Ecto neural progenitor cell (in vitro differentiated cells): ENCODE measurements around the gene SEZ6L.
"Not testable (repeated sequence)": the region's sequence is repeated elsewhere in the genome, so short reads cannot be mapped to it uniquely, and the experiment has no call there.

Source experiments
- DNase-seq: peaks from one replicate; pipeline ENCODE4 v3.0.0-alpha.2; 2018; ENCODE audit warnings: low spot score

SEZ6L gene

DNA sequence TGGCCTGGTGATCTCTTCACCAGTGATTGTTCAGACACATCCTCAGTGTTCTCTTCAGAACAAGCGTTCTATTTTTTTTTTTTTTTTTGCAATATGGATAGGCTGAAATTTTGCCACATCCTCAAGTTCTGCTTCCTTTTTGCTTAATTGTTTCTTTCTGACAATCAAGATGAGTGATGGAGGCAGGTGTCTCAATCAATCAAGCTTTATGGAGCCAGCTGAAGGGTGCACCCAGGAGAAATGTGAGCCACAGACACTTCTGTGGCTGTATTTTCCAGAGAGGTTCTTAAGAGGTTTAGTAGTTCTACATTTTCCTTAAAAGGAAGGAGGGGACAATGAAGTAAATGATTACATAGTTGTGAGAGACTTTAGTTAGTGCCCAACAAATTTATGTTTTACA, 215.9 kb downstream of the SEZ6L start:
- no peak for DNase-seq

DNA sequence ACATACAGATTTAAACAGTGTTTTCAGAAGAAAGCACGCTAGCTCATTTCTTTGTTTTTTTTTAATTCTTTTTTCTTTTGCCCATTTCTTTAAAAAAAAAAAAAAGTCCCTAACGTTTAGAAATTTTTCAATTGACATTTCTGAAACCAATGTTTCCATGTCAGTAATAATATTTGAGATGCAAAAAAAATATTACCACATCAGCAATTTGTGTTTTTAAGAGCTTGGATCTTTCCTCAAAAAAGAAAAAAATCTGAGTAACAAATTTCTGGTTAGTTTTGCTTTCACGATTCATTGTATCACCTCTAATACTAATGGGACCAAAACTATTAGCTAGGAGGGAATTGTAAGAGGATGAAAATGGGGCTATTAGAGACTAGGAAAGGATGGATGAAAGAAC, 219.9 kb downstream of the SEZ6L start:
- no peak for DNase-seq

DNA sequence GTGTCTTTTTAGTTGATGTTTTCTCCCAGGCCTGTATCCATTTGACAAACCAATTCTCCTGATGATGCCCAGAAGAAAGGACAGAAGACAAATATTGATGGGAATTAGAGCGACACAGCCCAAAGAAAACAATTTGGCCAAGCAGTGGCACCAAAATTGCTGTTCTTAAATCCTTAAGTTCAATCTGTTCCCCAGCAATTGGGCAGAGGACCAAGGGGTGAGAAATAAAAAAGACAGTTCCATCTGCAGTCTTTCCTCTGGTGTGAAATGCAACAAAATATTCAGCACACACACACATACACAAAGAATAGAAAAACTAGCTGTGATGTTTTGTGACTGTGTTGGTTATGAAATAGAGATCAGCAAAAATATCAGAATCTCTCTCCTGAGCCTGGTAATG, 221.8 kb downstream of the SEZ6L start:
- no peak for DNase-seq

DNA sequence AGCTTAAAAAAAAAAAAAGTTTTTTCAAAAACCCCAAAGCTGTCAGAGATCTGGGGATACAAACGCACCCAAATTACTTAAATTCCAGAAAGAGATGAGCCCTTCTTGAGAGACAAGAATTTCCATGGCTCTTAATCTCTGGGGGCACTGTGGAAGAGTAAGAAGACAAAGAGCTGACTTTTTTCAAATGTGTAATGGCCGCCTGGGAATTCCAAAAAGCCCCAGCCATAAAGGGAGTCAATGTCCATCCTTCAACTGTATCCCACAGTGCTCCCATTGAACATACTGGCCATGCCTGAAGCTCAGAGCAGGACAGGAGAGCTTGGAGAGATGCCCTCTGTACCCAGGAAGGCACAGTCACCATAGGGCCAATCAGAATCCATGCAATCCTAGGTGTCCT, 222.4 kb downstream of the SEZ6L start:
- DNase-seq, result no peak

DNA sequence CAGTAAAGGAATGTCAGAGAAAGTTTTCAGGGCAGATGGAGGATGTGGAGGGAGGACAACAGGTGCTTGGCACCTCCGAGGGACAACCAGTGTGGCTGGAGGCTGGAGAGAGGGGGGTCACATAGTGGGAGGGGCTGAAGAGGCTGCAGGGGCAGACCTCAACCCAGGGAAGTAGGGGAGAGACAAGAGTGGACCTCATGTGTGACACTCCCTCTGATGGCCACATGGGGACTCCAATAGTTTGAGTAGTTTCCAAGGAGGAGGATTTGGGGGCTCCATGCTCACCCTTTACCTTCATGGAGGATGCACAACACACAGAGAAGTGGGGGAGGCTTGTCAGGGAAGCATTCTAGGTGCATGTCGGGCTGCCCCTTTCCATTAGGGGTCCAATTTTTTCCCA, 224.7 kb downstream of the SEZ6L start:
- no peak for DNase-seq

DNA sequence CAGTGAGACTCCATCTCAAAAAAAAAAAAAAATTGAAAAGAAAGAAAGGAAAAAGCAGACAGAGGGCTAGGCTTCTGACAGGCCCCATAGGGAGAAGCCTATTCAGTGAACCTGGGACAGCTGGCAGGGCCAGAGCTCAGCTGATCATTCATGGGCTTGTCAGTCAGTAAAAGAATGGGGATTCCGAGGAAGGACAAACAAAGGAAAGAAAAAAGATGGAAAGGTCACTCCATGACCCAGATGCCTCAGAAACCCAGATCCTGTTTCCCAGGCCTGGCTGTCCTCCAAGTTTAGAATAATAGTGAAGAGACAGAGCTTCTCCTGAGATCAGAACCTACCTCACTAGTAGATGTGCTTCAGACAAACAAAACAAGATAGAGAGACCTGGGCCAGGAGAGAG, 225.5 kb downstream of the SEZ6L start:
- DNase-seq, result peak; percentile 63

DNA sequence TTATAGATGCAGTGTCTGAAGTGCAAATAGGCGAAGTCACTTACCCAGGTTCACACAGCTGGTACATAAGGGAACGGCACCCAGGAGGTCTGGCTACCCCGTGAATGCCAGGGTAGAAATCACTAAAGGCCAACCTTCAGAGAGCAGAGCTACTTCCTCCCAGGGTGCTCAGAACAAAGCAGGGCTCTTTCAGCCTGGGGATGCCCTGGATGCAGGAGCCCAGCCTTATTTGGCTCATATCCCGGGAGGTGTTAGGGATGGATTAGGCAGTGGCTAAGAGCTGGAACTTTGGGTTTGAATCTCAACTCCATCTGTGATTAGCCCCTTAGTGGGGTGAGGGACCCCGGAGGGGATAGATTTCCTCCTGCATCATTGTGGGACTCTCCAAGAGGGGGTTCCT, 226.7 kb downstream of the SEZ6L start:
- no peak for DNase-seq

DNA sequence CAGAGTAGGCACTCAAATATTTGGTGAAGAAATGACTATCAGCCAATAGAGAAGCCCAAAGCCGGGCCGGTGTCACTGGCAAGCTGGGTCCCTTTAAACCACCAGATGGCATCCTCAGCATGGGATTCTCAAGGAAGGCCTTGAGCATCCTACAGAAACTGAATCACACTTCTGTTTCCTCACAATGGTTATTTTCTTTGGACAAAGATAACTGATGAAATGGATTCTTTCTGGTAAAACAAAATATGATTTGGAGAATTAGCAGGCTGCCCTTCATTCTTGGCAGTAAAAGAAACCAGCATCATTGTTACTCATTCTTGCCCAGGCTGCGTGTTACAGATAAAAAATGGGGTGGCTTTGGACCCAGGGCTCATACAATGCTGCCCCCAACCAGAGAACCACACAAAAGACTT, 229.5 kb downstream of the SEZ6L start:
- DNase-seq, result peak; percentile 56

DNA sequence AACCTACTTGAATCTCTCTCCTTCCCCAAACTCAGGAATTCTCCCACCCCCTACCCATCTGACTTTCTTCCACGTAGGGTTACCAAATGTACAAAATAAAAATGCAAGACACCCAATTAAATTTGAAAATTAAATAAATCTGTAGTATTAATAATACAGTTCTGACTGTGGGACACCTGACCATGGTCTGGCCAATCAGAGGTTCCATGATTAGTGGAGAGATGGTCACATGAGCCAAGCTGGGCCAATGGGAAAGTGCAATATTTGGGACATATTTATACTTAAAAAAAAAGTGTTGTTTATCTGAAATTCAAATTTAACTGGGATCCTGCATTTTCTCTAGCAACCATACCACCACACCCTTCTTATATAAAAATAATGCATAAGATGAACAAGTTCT, 230.0 kb downstream of the SEZ6L start:
- no peak for DNase-seq

DNA sequence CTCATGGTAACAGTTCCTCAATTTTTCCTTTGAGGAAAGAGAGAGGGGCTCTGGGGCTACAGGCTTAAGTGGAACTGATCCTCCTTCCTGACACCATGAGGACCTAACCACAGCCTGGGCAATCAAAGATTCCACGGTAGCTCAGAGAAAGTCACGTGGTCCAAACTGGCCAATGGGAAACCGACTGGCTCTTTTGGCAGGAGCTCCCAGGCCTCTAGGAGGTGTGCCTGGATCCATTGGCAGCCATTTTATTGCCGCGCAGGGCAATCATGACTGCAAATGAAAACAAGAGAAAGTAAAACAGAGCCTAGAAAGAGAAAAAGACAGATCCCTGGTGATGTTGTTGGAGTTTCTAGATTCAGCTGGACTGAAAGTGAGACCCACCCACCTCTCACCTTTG, 232.5 kb downstream of the SEZ6L start:
- no peak for DNase-seq

DNA sequence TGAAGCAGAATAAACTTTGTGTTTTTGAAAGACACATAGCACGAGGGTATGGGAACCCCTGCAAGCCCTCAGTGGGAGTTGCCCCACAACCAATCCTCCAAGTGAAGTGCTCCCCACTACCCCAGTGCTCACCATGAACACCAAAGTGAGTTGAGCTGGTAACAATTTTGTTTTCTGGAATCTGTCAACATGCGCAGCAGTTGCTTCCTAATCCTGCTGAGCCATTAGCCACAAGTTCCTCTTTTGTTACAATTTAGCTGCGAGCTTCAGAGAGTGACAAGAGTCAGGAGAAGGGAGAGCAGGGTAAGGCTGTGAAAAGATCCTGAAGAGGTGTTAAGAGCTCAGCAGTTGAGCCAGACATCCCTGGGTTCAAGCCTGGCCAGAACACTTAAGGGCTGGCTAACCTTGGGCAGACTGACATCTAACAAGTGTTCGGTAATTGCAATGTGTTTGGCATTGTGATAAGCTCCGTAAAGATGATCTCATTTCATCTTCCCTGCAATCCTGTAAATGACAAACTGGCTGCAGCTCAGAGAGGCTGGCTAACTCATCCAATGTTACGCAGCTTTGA, 235.7 kb downstream of the SEZ6L start:
- no peak for DNase-seq

DNA sequence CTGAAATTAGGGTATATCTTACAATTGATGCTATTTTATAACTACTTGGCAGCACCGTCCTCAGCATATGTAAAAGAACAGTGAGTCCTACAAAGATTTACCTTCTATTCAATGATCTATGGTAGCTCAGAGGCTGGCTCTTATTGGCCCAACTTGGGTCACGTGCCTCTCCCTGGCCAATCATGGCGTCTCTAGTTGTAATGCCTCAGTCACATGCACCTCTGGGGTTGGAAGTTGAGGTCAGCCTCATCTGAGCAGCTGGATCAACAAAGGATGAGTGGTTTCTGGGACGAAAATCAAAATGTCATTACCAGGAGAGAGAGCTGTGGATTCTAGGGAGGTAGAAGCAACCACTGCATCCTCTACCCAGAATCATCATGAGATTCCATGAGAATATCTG, 236.9 kb downstream of the SEZ6L start:
- no peak for DNase-seq

DNA sequence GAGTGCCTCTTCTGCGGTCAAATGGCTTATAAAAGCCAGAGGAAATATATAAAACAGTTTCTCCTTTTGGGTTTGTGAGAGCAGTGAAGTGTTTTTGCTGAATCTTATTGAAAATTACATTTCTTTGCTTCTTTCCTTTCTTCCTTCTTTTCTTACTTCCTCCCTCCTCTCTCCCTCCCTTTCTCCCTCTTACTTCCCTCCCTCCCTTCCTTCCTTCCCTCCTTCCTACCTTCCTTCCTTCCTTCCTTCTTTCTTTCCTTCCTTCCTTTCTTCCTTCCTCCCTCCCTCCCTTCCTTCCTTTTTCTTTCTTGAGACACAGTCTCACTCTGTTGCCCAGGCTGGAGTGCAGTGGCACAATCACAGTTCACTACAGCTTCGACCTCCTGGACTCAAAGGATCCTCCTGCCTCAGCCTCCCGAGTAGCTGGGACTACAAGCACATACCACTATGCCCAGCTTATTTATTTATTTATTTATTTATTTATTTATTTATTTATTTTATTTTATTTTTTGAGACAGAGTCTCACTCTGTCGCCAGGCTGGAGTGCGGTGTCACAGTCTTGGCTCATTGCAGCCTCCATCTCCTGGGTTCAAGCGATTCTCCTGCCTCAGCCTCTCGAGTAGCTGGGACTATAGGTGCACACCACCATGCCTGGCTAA, 239.4 kb downstream of the SEZ6L start:
- not testable (repeated sequence) for DNase-seq

DNA sequence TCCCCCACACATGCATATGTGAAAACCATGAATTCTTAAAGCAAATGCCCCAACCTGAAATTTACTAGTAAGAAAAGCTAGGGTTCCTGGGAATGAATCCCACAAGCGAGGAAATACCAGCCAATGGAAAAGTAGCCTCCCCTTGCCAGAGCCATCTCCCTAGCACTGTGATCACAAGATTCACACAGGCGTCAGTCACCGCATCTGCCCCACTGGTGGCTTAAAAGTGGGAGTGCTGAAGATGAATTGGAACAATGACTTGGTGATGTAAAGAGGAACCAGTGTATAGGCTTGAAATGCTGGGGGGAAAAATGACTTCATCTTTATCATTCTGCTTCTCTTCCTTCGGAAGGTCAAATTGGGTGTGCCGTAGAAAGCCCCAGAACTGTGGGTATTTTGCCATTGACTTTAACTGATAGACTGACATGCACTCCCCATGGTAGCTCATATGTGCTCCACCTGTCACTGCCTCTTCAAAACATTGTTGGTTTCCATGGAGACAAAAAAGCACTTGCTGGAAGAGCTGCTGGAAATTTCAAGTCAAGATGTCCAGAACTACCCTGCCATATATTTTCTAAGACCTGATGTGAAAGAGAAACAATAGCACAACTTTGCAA, 240.6 kb downstream of the SEZ6L start:
- DNase-seq, result no peak

DNA sequence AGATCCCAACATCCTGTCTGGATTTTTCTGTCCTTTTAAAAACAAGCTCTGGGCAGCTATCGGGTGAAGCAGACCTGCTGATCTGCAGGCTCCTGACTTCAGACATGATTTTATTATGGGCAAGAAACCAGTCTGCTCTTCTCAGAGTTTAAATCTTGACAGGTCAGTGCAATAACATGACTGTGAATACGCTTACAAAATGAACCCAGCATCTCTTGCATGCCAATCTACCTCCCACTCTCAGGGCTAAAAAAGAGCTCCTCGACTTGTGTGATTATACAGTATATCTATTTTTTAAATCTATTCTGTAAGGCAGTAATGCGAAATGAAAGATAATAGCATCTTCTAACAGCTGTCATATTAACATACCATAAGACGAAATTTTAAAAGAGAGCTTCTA, 241.1 kb downstream of the SEZ6L start:
- no peak for DNase-seq

DNA sequence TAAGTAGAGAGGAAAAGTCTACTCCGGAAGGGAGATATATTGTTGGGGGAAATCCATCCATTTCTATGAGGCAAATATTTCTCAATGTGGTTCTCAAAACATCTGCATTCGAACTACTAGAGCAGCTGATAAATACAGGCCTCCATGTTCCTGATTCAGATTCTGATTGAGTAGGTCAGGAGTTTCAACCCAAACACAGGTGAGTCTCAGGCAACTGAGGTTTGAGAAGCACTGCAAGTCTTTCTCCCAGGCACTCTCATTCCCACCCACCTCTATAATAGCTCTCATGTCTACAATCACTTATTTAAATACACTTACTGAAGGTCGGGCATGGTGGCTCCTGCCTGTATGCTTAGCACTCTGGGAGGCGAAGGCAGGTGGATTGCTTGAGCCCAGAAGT, 245.1 kb downstream of the SEZ6L start:
- DNase-seq, result no peak

DNA sequence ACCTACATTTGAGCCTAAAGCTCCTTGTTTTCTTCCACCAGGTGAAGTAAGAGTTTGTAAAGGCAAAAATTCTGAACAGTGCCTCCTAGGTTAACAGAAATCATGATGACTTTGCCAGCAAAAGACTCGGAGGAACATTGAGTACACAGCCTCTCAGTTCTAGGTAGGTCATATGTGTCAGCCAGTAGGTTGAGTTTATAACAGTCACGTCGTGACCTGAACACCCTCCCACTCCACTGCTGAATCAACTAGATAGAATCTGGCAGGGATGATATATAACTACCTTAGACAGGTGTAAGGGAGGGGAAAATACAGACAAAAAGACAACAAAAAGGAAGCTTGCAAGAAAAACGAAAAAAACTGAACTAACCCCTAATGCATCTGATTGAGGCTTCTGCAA, 247.0 kb downstream of the SEZ6L start:
- no peak for DNase-seq

DNA sequence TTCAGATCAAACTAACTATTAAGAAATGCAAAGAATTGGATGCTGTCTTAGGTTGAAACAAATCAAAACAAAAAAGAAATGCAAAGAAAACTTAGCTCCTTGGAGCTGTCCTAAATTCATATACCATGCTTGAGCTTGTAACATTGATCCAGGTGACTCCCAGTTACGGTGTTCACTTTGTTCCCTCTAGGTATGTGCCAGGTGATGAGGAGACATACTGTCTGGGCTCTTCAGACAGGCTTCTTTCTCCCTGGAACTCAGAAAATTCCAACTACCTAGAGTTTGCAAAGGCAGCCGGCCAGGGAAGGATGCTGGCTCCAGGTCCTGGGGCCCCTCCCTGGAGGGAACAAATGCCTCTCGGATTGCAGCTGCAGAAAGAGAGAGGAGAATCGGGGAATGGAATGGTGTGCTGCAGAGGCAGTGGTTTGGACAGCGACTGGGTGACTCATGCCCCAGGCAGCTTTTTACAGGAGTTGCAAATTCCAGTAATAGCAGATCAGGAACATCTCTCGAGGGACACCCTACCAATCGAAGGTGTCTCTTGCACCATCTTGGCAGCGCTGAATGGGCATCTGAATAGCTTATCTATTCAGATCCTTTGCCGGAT, 247.5 kb downstream of the SEZ6L start:
- DNase-seq, result no peak

DNA sequence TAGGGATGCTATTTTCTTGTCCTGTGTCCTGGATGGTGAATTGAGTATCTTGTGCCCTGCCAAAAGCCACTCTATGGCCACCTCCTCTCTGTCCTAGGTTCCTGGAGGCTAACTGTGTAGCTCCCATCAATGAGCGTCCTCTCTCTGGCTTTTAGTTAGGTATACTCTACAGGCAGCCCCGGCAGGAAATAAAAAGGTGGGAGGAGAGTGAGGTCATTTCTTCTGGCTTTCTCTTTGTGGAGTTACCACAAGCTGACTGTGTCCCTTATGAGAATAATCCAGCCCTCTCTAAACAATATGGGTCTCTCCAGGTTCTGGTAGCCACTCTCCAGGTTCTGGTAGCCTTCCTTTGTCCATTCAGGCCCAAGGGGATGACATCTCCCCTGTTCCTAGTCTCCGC, 248.1 kb downstream of the SEZ6L start:
- no peak for DNase-seq

DNA sequence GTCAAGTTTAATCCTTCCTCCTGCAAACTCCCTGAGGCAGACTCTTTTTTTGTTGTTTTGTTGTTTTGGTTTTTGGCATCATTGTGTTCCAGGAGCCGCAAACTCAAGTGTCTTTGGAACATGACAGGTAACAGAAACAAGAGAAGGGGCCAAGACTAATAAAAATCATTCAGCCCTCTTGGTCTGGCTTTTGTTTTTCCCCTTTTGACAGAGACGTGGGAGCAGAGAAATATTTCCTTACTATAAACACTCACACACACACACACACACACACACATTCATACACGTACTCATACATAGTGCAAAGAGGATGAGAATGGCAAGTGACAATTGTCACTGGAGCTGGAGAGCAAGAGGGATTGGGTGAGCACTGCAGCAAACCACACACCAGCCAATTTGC, 249.4 kb downstream of the SEZ6L start:
- no peak for DNase-seq

DNA sequence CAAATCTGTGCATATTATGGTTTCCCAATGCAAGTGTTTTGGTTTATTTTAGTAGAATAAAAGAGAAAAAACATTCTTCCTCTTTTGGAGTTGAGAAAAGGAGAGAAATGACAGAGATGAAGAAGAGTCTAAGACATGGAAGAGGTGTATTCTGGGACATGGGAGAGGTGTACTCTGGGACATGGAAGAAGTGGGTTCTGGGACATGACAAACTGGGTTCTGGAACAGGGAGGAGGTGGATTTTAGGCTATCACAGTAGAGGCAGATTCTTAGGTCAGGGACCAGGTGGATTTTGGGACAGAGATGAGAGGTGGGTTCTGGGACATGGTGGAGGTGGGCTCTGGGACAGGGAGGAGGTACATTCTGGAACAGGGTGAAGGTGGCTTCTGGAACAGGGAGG, 257.7 kb downstream of the SEZ6L start:
- no peak for DNase-seq

DNA sequence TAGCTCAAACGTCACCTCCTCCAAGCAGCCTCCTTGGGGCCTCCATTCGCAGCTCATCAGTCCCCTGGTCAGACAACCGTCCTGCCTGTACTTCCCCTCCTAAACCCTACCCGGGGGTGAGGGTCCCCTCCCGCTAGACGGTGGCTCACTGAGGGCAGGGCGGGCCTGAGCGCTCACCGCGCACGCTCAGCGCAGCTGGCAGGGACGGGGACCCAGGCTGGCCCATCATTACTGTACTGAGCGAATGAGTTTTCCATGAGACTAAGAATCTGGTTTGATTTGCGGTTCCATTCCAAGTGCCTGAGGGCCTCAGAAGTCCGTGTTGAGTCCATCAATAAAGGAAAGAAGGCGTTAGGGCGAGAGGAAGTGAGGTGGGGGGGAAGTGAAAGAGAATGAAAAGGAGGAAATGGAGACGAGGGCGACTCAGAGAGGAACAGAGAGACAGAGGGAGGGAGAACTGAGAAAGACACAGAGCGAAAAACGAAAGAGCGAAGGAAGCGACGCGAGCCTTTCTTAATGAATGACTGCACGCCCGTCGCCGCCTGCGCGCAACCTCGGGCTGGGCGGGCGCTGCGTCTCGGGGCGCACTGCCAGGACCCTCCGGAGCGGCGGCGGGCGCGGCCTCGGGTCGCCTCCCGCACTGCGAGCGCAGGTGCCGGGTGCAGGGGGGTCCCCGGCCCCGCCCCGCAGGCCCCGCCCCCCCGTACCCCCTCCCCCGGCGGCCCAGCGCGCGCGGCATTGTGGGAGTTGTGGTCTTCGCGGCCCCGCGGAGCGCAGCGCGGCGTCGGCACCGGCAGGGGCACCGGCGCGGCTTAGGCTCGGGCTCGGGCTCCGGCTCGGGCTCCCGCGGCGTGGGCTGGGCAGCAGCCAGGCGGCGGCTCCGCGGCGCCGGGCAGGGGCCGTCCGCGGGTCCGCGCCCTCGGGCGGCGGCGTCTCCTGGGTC, 259.5 kb downstream of the SEZ6L start, which contains the start of gene ASPHD2:
ASPHD2 (plus strand) TSS at position 746 of the 943 bp plus-strand sequence. CDS start 4,356 bp downstream, outside the sequence.
- DNase-seq, result peak; percentile 86
